Epithelial cell of esophagus (primary cell): ENCODE data around the gene BTG2.
A peak's percentile ranks its signal among the peaks of the same experiment; 100 is the strongest.

Source experiments
- DNase-seq: peaks from one replicate; pipeline ENCODE4 v3.0.0; 2010; ENCODE audit warnings: low read depth
- H3K4me3 ChIP-seq: 2 replicates; pipeline ENCODE4 v1.5.1; 2011; ENCODE audit warnings: mild to moderate bottlenecking, low read length, control low read depth
- TF ChIP-seq, protein P1 (sequence below): IDR thresholded peaks from 2 replicates; pipeline ENCODE4 v1.5.1; 2011; ENCODE audit warnings: low read depth, mild to moderate bottlenecking, low read length, control low read depth, inconsistent platforms; ENCODE audit not compliant: insufficient read depth; ENCODE audit errors: missing control alignments

BTG2 gene

GRCh38 chr1:203278082-203278884 is 27.0 kb upstream of the BTG2 start:
- TF ChIP-seq, protein P1, sequence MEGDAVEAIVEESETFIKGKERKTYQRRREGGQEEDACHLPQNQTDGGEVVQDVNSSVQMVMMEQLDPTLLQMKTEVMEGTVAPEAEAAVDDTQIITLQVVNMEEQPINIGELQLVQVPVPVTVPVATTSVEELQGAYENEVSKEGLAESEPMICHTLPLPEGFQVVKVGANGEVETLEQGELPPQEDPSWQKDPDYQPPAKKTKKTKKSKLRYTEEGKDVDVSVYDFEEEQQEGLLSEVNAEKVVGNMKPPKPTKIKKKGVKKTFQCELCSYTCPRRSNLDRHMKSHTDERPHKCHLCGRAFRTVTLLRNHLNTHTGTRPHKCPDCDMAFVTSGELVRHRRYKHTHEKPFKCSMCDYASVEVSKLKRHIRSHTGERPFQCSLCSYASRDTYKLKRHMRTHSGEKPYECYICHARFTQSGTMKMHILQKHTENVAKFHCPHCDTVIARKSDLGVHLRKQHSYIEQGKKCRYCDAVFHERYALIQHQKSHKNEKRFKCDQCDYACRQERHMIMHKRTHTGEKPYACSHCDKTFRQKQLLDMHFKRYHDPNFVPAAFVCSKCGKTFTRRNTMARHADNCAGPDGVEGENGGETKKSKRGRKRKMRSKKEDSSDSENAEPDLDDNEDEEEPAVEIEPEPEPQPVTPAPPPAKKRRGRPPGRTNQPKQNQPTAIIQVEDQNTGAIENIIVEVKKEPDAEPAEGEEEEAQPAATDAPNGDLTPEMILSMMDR: no peak
- H3K4me3 ChIP-seq: no peak overlapping the region
- DNase-seq: peak; percentile 79

DNA sequence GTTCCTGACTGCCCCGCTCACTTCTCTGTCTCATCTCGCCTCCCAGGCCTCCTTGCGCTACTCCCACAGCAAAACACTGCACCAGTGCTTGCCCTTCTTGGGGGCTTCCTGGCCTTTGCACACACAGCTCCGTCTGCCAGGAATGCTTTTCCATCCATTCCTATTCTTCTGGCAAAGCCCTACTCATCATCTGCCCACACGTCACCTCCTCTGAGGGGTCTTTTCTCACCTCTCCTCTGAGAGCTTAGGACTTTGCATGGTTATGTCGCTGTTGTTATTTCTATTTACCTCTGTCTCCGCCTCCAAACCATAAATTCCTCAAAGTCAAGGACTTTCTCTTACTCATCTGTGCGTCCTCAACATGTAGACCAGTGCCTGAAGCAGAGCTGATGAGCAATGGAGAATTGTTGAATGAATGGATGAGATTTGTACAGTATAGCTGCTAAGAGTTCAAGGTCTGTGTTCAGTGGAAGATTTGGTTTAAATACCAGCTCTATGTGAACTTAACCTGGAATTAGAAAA is 26.4 kb upstream of the BTG2 start:
- no peak overlapping the region for H3K4me3 ChIP-seq
- DNase-seq: peak; percentile 76
- TF ChIP-seq, protein P1: no peak

- no peak for DNase-seq
- TF ChIP-seq, protein P1: no peak
- H3K4me3 ChIP-seq: no peak overlapping the region
These were observed 25.3 kb upstream of the BTG2 start for GRCh38 chr1:203280061-203280460.

GRCh38 chr1:203281033-203281432 is 24.3 kb upstream of the BTG2 start:
- DNase-seq: peak; percentile 94
- TF ChIP-seq, protein P1: peak; percentile 56
- H3K4me3 ChIP-seq: no peak overlapping the region

- H3K4me3 ChIP-seq: no peak overlapping the region
- TF ChIP-seq, protein P1: no peak
- DNase-seq: no peak
These were observed 23.3 kb upstream of the BTG2 start for GRCh38 chr1:203281851-203282661.

DNA sequence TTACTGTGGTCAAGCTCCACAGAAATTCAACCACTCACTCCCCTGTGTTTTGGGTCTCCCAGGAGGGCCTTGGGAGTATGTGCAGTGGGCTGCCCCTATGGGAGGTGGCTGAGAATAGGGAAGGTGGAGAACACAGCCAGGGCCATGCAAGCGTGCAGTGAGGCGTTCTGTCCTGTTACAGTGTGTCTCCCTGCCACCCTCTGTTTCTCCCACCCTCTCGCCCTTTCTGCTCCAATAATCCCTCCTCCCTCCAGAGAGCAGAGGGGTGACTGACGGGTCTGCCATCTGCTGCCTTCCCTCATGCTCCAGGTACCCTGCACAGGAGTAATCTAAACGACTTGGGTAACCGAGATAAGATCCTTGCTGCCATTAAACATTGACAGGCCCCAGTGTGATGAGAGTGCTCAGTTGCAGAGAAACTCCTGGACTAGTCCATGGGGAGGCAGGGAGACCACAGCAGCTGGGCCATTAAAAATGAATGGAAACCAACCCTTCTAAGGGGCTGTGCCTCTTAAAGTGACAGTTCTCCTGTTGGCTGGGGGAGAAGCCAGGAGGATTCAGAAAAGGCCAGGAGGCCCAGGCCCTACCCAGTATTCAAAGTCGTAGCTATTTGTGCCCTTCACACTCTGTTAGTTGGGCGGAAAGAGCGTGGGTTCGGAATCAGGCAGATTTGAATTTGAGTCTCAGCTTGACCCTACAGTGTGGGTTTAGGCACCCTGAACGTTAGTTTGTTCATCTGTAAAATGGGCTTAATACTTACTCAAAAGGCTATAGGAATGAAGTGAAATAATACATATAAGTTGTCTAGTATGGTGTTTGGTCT is 22.4 kb upstream of the BTG2 start:
- TF ChIP-seq, protein P1: no peak
- DNase-seq: no peak
- no peak overlapping the region for H3K4me3 ChIP-seq
